Mesendoderm (in vitro differentiated cells): ENCODE data around the gene S1PR1. TPM values are rescaled to one million over a fixed set of nuclear protein-coding genes. Genes with fewer than 3 reads are reported as not detected.
"Not testable (repeated sequence)": the region's sequence is repeated elsewhere in the genome, so short reads cannot be mapped to it uniquely, and the experiment has no call there.

Experiments
- DNase-seq: peaks from one replicate; pipeline ENCODE4 v3.0.0; 2013
- H2AK5ac ChIP-seq: 2 replicates; pipeline ENCODE4 v1.6.1; 2013; ENCODE audit warnings: low read length, inconsistent platforms
- H2BK120ac ChIP-seq: 2 replicates; pipeline ENCODE4 v1.6.1; 2013; ENCODE audit warnings: low read depth, mild to moderate bottlenecking, low read length, moderate library complexity, mixed read lengths
- H2BK15ac ChIP-seq: replicated peaks from 2 replicates; pipeline ENCODE4 v1.6.1; 2013; ENCODE audit warnings: low read depth, mild to moderate bottlenecking, moderate library complexity
- H2BK5ac ChIP-seq: 2 replicates; pipeline ENCODE4 v1.6.1; 2013; ENCODE audit warnings: low read length, inconsistent platforms
- H3K18ac ChIP-seq: 2 replicates; pipeline ENCODE4 v1.6.1; 2013; ENCODE audit warnings: mild to moderate bottlenecking, low read length, mixed read lengths
- H3K23ac ChIP-seq: one replicate; pipeline ENCODE4 v1.6.1; 2013; ENCODE audit warnings: low read length
- H3K27ac ChIP-seq: 2 replicates; pipeline ENCODE4 v1.5.1; 2013; ENCODE audit warnings: low read depth, mild to moderate bottlenecking, inconsistent platforms, low read length, moderate library complexity
- H3K27me3 ChIP-seq: 2 replicates; pipeline ENCODE4 v1.6.1; 2013; ENCODE audit warnings: low read length, control low read depth, mild to moderate bottlenecking, inconsistent platforms; ENCODE audit not compliant: insufficient read depth, poor library complexity
- H3K36me3 ChIP-seq: 2 replicates; pipeline ENCODE4 v1.6.1; 2013; ENCODE audit warnings: low read length, inconsistent platforms; ENCODE audit not compliant: control insufficient read depth, insufficient read depth
- H3K4ac ChIP-seq: one replicate; pipeline ENCODE4 v1.6.1; 2013; ENCODE audit warnings: low read depth, mild to moderate bottlenecking, low read length, moderate library complexity
- H3K4me1 ChIP-seq: 2 replicates; pipeline ENCODE4 v1.6.1; 2013; ENCODE audit warnings: low read depth, low read length, inconsistent platforms; ENCODE audit not compliant: control insufficient read depth
- H3K4me2 ChIP-seq: 2 replicates; pipeline ENCODE4 v1.6.1; 2013; ENCODE audit warnings: low read length
- H3K4me3 ChIP-seq: 2 replicates; pipeline ENCODE4 v1.5.1; 2013; ENCODE audit warnings: mild to moderate bottlenecking, low read length
- H3K56ac ChIP-seq: one replicate; pipeline ENCODE4 v1.6.1; 2013; ENCODE audit warnings: low read length
- H3K79me1 ChIP-seq: 2 replicates; pipeline ENCODE4 v1.6.1; 2013; ENCODE audit warnings: low read length, inconsistent platforms
- H3K79me2 ChIP-seq: 2 replicates; pipeline ENCODE4 v1.6.1; 2013; ENCODE audit warnings: mild to moderate bottlenecking, low read length; ENCODE audit not compliant: control insufficient read depth, insufficient read depth
- H3K9ac ChIP-seq: 2 replicates; pipeline ENCODE4 v1.6.1; 2013; ENCODE audit warnings: low read length, inconsistent platforms
- H4K5ac ChIP-seq: one replicate; pipeline ENCODE4 v1.6.1; 2013; ENCODE audit warnings: low read length
- H4K8ac ChIP-seq: one replicate; pipeline ENCODE4 v1.6.1; 2013; ENCODE audit warnings: low read depth, mild to moderate bottlenecking, control low read depth, low read length, moderate library complexity
- WGBS: extraction: QIAGEN DNeasy Blood & Tissue Kit; methylation state at CpG from one replicate; pipeline ENCODE4 v1.1.7; 2013; ENCODE audit warnings: low lambda C conversion rate, missing lambda C conversion rate; ENCODE audit not compliant: insufficient coverage; ENCODE audit errors: extremely low coverage; 5-methylcytosine and 5-hydroxymethylcytosine counted together
- polyA plus RNA-seq, 2 experiments: library from polyadenylated mRNA; stranded (reverse); fragments of 200-250 nt; gene quantifications; one replicate each; pipeline ENCODE4 v1.2.3, GENCODE V29; 2013

The S1PR1 gene
- polyA plus RNA-seq (2013, experiment 1 of 2) = 0.52 TPM
- 0.53 TPM for polyA plus RNA-seq (2013, experiment 2 of 2)

DNA sequence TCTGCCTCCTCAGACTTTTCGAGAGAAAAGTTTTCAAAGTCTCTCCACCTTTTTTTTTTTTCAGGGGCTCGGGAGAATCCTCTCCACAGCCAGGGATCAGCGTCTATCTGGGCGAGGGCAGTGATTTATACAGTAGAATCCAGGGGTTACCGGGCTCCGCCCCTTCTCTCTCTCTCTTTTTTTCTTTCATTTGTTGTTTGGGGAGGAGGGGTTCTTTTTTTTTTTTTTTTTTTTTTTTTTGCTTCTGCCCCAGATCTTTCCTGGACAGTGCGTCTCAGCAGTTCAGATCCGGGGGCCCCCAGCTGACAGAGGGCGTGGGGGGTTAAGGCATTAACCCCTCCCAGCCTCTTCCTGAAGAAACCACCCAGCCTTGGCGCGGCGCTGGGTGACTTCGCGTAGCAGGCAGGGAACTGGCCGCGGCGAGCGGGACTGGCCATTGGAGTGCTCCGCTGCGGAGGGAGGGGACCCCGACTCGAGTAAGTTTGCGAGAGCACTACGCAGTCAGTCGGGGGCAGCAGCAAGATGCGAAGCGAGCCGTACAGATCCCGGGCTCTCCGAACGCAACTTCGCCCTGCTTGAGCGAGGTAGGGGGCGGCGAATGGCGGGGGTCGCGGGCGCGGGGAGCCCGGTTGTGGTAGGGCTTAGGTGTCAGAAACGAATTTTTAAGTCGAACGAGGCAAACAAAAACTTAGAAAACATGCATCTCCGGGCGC, at the start of gene S1PR1:
Gene S1PR1, plus strand, starts transcription at position 504 of the 713 bp plus-strand sequence. CDS start 1,966 bp downstream, outside the sequence.
- Histone ChIP-seq H3K4me2 (peak within 1 kb of the TSS; percentile 51), H3K36me3 (no peaks in the 10 kb centered on the region), H3K4ac (no peak within 1 kb of the TSS), H3K79me2 (no peaks in the 10 kb centered on the region), H4K5ac (no peak within 1 kb of the TSS), H2BK120ac (no peak within 1 kb of the TSS), H3K23ac (no peak within 1 kb of the TSS), H3K56ac (peak within 1 kb of the TSS; percentile 77), H2AK5ac (no peak within 1 kb of the TSS), H2BK5ac (no peak within 1 kb of the TSS), H3K27ac (no peak within 1 kb of the TSS), H3K4me1 (peaks cover 4% of the 10 kb centered on the region), H3K27me3 (peaks cover 5% of the 10 kb centered on the region), H3K79me1 (no peaks in the 10 kb centered on the region), H3K9ac (peak within 1 kb of the TSS; percentile 31), H2BK15ac (no peak within 1 kb of the TSS), H3K18ac (peak within 1 kb of the TSS; percentile 13), H4K8ac (no peak within 1 kb of the TSS), H3K4me3 (peak within 1 kb of the TSS; percentile 27)
- WGBS = no CpG with 5 or more reads among the region's 46 CpGs
- DNase-seq = peak; percentile 70

GRCh38 chr1:101187297-101187696, 49.5 kb upstream of the S1PR1 start:
- no peak overlapping the region for H3K27ac ChIP-seq
- no peak overlapping the region for H2BK120ac ChIP-seq
- no peaks in the 10 kb centered on the region for H3K36me3 ChIP-seq
- H3K23ac ChIP-seq = no peak overlapping the region
- no peak overlapping the region for H3K18ac ChIP-seq
- H3K9ac ChIP-seq = no peak overlapping the region
- no peak overlapping the region for H2BK5ac ChIP-seq
- H3K79me1 ChIP-seq = no peaks in the 10 kb centered on the region
- no peaks in the 10 kb centered on the region for H3K4me1 ChIP-seq
- no peak overlapping the region for H3K4me3 ChIP-seq
- no peak overlapping the region for H4K8ac ChIP-seq
- H2AK5ac ChIP-seq = no peak overlapping the region
- no peaks in the 10 kb centered on the region for H3K27me3 ChIP-seq
- no peaks in the 10 kb centered on the region for H3K79me2 ChIP-seq
- H3K4ac ChIP-seq = no peak overlapping the region
- DNase-seq = no peak
- H3K4me2 ChIP-seq = no peak overlapping the region
- H4K5ac ChIP-seq = no peak overlapping the region
- H3K56ac ChIP-seq = no peak overlapping the region
- no peak overlapping the region for H2BK15ac ChIP-seq

DNA sequence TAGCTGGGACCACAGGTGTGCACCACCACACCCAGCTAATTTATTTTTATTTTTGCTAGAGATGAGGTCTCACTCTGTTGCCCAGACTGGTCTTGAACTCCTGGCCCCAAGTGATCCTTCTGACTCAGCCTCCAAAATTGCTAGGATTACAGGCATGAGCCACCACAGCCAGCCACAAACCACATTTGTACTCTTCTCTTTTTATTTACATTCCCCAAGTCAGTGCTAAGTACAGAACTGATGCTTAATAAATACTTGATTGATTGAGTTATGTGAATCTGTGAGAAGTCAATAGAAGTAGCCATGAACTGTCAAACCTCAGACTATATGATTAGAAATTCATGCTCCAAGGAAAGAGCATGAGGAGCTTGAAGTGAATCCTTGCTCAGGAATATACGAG, 48.5 kb upstream of the S1PR1 start:
- Histone ChIP-seq H3K56ac (no peak overlapping the region), H4K8ac (no peak overlapping the region), H3K79me1 (no peaks in the 10 kb centered on the region), H3K9ac (no peak overlapping the region), H3K36me3 (no peaks in the 10 kb centered on the region), H3K4me1 (no peaks in the 10 kb centered on the region), H2BK15ac (no peak overlapping the region), H3K4me2 (no peak overlapping the region), H3K18ac (no peak overlapping the region), H3K23ac (no peak overlapping the region), H3K27me3 (no peaks in the 10 kb centered on the region), H3K79me2 (no peaks in the 10 kb centered on the region), H3K27ac (no peak overlapping the region), H2AK5ac (no peak overlapping the region), H2BK5ac (no peak overlapping the region), H4K5ac (no peak overlapping the region), H3K4me3 (no peak overlapping the region), H3K4ac (no peak overlapping the region), H2BK120ac (no peak overlapping the region)
- no CpG with 5 or more reads among the region's 1 CpG for WGBS
- DNase-seq = no peak

DNA sequence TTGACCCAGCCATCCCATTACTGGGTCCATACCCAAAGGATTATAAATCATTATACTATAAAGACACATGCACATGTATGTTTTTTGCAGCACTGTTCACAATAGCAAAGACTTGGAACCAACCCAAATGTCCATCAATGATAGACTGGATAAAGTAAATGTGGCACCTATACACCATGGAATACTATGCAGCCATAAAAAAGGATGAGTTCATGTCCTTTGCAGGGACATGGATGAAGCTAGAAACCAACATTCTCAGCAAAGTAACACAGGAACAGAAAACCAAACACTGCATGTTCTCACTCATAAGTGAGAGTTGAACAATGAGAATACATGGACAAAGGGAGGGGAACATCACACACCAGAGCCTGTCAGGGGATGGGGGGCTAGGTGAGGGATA, 47.9 kb upstream of the S1PR1 start:
- not testable (repeated sequence) for H3K79me1 ChIP-seq, DNase-seq, H3K79me2 ChIP-seq, H3K36me3 ChIP-seq, H3K9ac ChIP-seq, H3K18ac ChIP-seq, H2BK15ac ChIP-seq, H2BK5ac ChIP-seq, H3K23ac ChIP-seq, H3K27ac ChIP-seq, H3K4ac ChIP-seq, H3K27me3 ChIP-seq, H3K4me2 ChIP-seq, H2AK5ac ChIP-seq, H4K5ac ChIP-seq, H3K56ac ChIP-seq, H2BK120ac ChIP-seq, H4K8ac ChIP-seq, H3K4me3 ChIP-seq, H3K4me1 ChIP-seq

GRCh38 chr1:101190441-101190840, 46.4 kb upstream of the S1PR1 start:
- no peak overlapping the region for H3K9ac ChIP-seq
- no peak overlapping the region for H2AK5ac ChIP-seq
- H3K18ac ChIP-seq = no peak overlapping the region
- H3K4me3 ChIP-seq = no peak overlapping the region
- no peaks in the 10 kb centered on the region for H3K27me3 ChIP-seq
- H3K4me2 ChIP-seq = no peak overlapping the region
- H3K56ac ChIP-seq = no peak overlapping the region
- H3K36me3 ChIP-seq = no peaks in the 10 kb centered on the region
- no peaks in the 10 kb centered on the region for H3K79me1 ChIP-seq
- no CpG with 5 or more reads among the region's 4 CpGs for WGBS
- H4K5ac ChIP-seq = no peak overlapping the region
- no peak overlapping the region for H3K4ac ChIP-seq
- no peaks in the 10 kb centered on the region for H3K79me2 ChIP-seq
- H2BK5ac ChIP-seq = no peak overlapping the region
- no peak overlapping the region for H2BK15ac ChIP-seq
- H4K8ac ChIP-seq = no peak overlapping the region
- no peak overlapping the region for H3K23ac ChIP-seq
- no peak overlapping the region for H3K27ac ChIP-seq
- no peak for DNase-seq
- H3K4me1 ChIP-seq = no peaks in the 10 kb centered on the region
- H2BK120ac ChIP-seq = no peak overlapping the region

DNA sequence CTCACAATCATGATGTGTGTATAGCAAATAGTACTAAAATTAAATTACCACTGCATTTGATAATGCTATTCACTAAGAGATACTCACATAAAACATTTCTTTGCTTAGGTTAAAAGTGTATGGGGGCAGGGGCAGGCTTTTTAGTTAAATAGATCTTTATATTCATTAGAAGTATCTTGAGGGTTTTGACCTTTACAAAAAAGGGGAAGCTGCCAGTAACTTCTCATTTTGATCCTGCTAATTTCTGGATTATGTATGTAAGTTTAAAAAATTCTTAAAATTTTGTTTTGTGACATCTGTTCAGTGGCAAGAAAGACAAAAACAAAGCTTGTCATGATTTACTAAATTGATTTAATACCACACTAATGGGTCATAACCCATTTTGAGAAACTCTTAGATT, 45.8 kb upstream of the S1PR1 start:
- no peak overlapping the region for H3K9ac ChIP-seq
- H3K4me1 ChIP-seq = no peaks in the 10 kb centered on the region
- H3K4me3 ChIP-seq = no peak overlapping the region
- no peak overlapping the region for H2BK15ac ChIP-seq
- H2BK5ac ChIP-seq = no peak overlapping the region
- H4K8ac ChIP-seq = no peak overlapping the region
- H3K79me2 ChIP-seq = no peaks in the 10 kb centered on the region
- no peak overlapping the region for H3K18ac ChIP-seq
- no peaks in the 10 kb centered on the region for H3K27me3 ChIP-seq
- no peak overlapping the region for H2AK5ac ChIP-seq
- H3K23ac ChIP-seq = no peak overlapping the region
- no peak overlapping the region for H3K4ac ChIP-seq
- no peaks in the 10 kb centered on the region for H3K36me3 ChIP-seq
- H3K27ac ChIP-seq = no peak overlapping the region
- no peak overlapping the region for H2BK120ac ChIP-seq
- DNase-seq = no peak
- H3K4me2 ChIP-seq = no peak overlapping the region
- no peak overlapping the region for H3K56ac ChIP-seq
- no peak overlapping the region for H4K5ac ChIP-seq
- H3K79me1 ChIP-seq = no peaks in the 10 kb centered on the region
